H1 (cell line): Measurements from ENCODE around the gene ABCA1. TPM values are rescaled to one million over a fixed set of nuclear protein-coding genes. Genes with fewer than 3 reads are reported as not detected.

Experiments
- CTBP2 ChIP-seq: IDR thresholded peaks from 2 replicates; pipeline ENCODE4 v1.7.0; 2011; ENCODE audit warnings: borderline replicate concordance, mild to moderate bottlenecking, moderate library complexity, mixed read lengths, low read length; ENCODE audit not compliant: insufficient read depth, insufficient read length
- TAF7 ChIP-seq: optimal IDR thresholded peaks from 2 replicates; pipeline ENCODE3; 2011; ENCODE audit warnings: low read depth, mild to moderate bottlenecking, inconsistent platforms, low read length, moderate library complexity, borderline replicate concordance
- polyA plus RNA-seq, 7 experiments: library from polyadenylated mRNA; depleted of rRNA in 3 of 7; stranded (reverse) in 5 of 7; unstranded in 2 of 7; fragments of >200 nt in 5 of 7; fragments of 200-250 nt in 2 of 7; gene quantifications; 1 replicate in 5 of 7; 2 replicates in 1 of 7; 4 replicates in 1 of 7; pipeline versions ENCODE4 v1.2.1 to v1.2.3, GENCODE V29; 2011 to 2013; ENCODE audit warnings: missing spikeins in 2 of 7, mixed read lengths in 2 of 7
- total RNA-seq: library from RNA; stranded (reverse); fragmentation: NEBNext Ultra II Directional; extraction: Animal tissue kit (Norgen Biotek cat#: 25700); gene quantifications from 2 replicates; pipeline ENCODE4 v1.2.1, GENCODE V29; 2021
- TF ChIP-seq, protein P1 (sequence below): IDR thresholded peaks from 2 replicates; pipeline ENCODE4 v1.6.1; 2011; ENCODE audit warnings: low read length, improper control_type of control experiment

The ABCA1 gene
- total and polyA plus RNA-seq, 2 of the 8 experiments (the other 6 are each of a cell fraction or from before 2014, with no cell fraction given), result 6.9 to 7.8 TPM

DNA sequence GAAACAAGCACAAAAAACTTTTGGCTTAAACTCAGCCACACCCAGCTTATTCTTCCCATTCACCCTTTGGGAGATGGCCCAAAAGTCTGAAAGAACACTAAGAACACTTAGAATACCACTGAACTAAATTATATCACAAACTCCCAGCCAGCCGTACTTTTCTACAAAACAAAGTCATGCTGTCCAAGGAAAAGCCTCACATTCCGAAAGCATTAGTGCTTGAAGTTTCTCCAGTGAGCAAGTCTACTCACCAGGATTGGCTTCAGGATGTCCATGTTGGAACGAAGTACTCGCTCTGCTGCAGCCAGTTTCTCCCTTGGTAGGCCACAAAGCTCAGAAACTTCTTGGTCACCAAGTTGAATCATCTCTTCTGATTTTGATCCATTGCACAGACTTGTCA is 69.7 kb downstream of the ABCA1 start (continued):
- no peak for TF ChIP-seq TAF7
- TF ChIP-seq, protein P1, sequence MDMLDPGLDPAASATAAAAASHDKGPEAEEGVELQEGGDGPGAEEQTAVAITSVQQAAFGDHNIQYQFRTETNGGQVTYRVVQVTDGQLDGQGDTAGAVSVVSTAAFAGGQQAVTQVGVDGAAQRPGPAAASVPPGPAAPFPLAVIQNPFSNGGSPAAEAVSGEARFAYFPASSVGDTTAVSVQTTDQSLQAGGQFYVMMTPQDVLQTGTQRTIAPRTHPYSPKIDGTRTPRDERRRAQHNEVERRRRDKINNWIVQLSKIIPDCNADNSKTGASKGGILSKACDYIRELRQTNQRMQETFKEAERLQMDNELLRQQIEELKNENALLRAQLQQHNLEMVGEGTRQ, result no peak
- TF ChIP-seq CTBP2, result no peak
- TF ChIP-seq, all 59 proteins: peak for 0
